ENCODE results near the gene RFX2.

DNA sequence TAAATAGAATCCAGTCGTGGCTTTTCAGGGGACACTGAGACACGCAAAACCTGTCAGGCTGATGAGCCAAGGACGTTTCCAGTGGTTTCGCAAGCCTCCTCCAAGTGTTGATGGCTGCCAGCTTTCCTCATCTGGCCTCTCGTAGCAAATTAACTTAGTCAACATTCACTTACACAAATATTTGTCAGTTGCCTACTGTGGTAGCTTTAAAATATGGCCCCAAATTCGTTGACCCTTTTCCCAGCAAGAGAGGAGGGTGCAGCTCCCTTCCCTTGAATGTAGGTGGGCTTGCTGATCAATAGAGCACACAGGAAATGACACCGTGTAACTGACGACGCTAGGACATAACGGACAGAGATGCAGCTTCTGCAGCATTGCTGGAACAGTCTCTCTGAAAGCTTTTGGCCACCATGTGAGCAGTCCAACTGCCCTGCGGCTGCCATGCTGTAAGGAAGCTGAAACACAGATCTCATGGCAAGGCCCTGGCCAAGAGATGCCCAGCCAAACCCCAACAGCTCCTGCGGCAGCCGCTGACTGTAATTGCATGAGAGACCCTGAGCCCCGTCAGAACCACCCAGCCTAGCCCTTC is 126.8 kb downstream of the RFX2 start:
- TF ChIP-seq JUNB (IDR thresholded peaks at IDR 0.05) (no peak), EP300 (IDR thresholded peaks at IDR 0.05) (no peak), BHLHE40 (IDR thresholded peaks at IDR 0.05; ENCODE audit: low read depth, low read length) (no peak), CHD2 (IDR thresholded peaks at IDR 0.05; ENCODE audit: low read length, partially characterized antibody) (no peak), CEBPB (IDR thresholded peaks at IDR 0.05) (no peak), CHD4 (IDR thresholded peaks at IDR 0.05; ENCODE audit: borderline replicate concordance) (no peak), HDAC2 (IDR thresholded peaks at IDR 0.05) (no peak), TP53 (CRISPR knock-in tag; IDR thresholded peaks at IDR 0.05) (no peak), POLR2A (IDR thresholded peaks at IDR 0.05; ENCODE audit: low read length) (no peak)
- TF ChIP-seq, protein P1, sequence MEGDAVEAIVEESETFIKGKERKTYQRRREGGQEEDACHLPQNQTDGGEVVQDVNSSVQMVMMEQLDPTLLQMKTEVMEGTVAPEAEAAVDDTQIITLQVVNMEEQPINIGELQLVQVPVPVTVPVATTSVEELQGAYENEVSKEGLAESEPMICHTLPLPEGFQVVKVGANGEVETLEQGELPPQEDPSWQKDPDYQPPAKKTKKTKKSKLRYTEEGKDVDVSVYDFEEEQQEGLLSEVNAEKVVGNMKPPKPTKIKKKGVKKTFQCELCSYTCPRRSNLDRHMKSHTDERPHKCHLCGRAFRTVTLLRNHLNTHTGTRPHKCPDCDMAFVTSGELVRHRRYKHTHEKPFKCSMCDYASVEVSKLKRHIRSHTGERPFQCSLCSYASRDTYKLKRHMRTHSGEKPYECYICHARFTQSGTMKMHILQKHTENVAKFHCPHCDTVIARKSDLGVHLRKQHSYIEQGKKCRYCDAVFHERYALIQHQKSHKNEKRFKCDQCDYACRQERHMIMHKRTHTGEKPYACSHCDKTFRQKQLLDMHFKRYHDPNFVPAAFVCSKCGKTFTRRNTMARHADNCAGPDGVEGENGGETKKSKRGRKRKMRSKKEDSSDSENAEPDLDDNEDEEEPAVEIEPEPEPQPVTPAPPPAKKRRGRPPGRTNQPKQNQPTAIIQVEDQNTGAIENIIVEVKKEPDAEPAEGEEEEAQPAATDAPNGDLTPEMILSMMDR (IDR thresholded peaks at IDR 0.05) = no peak
